Activated T-cell treated with anti-CD3 and anti-CD28 coated beads, Interleukin-2, amount 50 U/mL, for 72 hours (primary cell): ENCODE measurements around the gene TM9SF4. TPM values are rescaled to one million over a fixed set of nuclear protein-coding genes. Genes with fewer than 3 reads are reported as not detected.
"Not testable (repeated sequence)": the region's sequence is repeated elsewhere in the genome, so short reads cannot be mapped to it uniquely, and the experiment has no call there.

Experiments
- ATAC-seq, 2 donors: fragments of 150-1000 bp; cut with Tn5 transposase; replicated peaks in 1 of 2; 2 replicates each; pipeline ENCODE4 v1.10.0; 2021; ENCODE audit warnings: moderate library complexity in 2 of 2, mild to moderate bottlenecking in 1 of 2
- DNase-seq, 2 donors: peaks; one replicate each; pipeline ENCODE4 v3.0.0; 2021 to 2022; ENCODE audit warnings: mixed read lengths in 1 of 2
- H3K27ac Mint-ChIP-seq: one replicate; pipeline ENCODE4 v1.8.0; 2022; ENCODE audit warnings: mild to moderate bottlenecking, moderate library complexity, mixed read lengths
- H3K27me3 Mint-ChIP-seq: one replicate; pipeline ENCODE4 v1.8.0; 2022; ENCODE audit warnings: low read depth, mixed read lengths
- H3K36me3 Mint-ChIP-seq, 2 donors: one replicate each; pipeline ENCODE4 v1.8.0; 2022; ENCODE audit warnings: mixed read lengths in 2 of 2, mild to moderate bottlenecking in 1 of 2; ENCODE audit not compliant: insufficient read depth in 2 of 2
- H3K4me1 Mint-ChIP-seq: one replicate; pipeline ENCODE4 v1.8.0; 2022; ENCODE audit warnings: low read depth, mixed read lengths
- H3K4me3 Mint-ChIP-seq, 2 donors: one replicate each; pipeline ENCODE4 v1.8.0; 2022; ENCODE audit warnings: mild to moderate bottlenecking in 2 of 2, mixed read lengths in 2 of 2, moderate library complexity in 2 of 2
- H3K9me3 Mint-ChIP-seq, 2 donors: one replicate each; pipeline ENCODE4 v1.8.0; 2022; ENCODE audit warnings: mixed read lengths in 2 of 2
- total RNA-seq, 2 donors: library from RNA; stranded (reverse); gene quantifications; one replicate each; pipeline ENCODE4 v1.2.3, GENCODE V29; 2022

The TM9SF4 gene
- total RNA-seq, 2 donors from 2014 or later = 42.9 to 56.7 TPM

DNA sequence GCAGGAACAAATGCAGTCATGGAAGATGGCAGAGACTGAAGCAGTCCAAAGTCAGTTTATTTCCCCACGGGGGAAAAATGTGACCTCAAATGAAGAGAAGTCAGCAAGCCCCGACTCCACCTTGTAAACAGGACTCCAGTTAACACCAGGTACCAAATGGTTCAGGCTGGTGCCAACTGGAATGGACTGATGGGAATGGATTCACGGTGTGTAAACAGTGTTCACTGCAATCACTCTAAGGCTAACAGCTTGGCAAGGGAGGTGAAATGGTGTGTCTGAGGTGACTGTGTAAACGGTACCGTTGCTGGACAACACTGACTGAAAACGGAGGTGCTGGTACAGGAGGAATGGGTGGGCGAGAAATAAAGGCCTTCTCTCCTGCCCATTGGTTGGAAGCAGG is 86.1 kb downstream of the TM9SF4 start:
- ATAC-seq (no peak), DNase-seq (no peak)
- H3K4me3 Mint-ChIP-seq = no peak overlapping the region
- no peaks in the 10 kb centered on the region for H3K9me3 Mint-ChIP-seq
- peaks cover 23 to 42% of the 10 kb centered on the region in 2 donors for H3K36me3 Mint-ChIP-seq
- H3K4me1 Mint-ChIP-seq = peaks cover 90% of the 10 kb centered on the region
- H3K27ac Mint-ChIP-seq = peak overlapping the region; percentile 30
- no peaks in the 10 kb centered on the region for H3K27me3 Mint-ChIP-seq

- H3K9me3 Mint-ChIP-seq, H3K27ac Mint-ChIP-seq, H3K4me3 Mint-ChIP-seq, DNase-seq, H3K27me3 Mint-ChIP-seq, ATAC-seq: not testable (repeated sequence)
- Mint-ChIP-seq H3K36me3 (peaks cover 26 to 51% of the 10 kb centered on the region in 2 donors), H3K4me1 (peaks cover 90% of the 10 kb centered on the region)
Measured at GRCh38 chr20:32196613-32197012, 87.1 kb downstream of the TM9SF4 start.

- not testable (repeated sequence) for DNase-seq, H3K4me3 Mint-ChIP-seq, ATAC-seq, H3K27ac Mint-ChIP-seq, H3K9me3 Mint-ChIP-seq, H3K27me3 Mint-ChIP-seq
- peaks cover 91% of the 10 kb centered on the region for H3K4me1 Mint-ChIP-seq
- H3K36me3 Mint-ChIP-seq = peaks cover 26 to 55% of the 10 kb centered on the region in 2 donors
Measured at GRCh38 chr20:32197136-32197535, 87.6 kb downstream of the TM9SF4 start.

DNA sequence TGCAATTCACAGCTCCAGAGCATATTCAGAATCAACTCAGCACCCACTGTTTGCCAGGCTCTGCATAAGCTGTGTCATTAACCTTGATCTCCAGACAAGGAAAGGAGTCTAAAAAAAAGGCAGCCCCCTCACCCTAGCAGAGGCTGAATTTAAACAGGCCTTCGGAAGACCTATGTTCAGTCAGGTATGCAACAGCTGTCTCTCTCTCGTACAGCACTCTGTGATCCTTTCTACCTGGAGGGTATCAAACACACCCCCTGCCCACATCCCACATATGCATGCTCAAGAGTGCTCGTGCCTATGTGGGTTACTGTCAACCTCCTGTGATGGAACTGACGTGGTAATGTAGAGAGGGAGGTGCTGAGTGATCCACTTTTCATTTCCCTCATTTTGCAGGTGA is 89.5 kb downstream of the TM9SF4 start:
- Mint-ChIP-seq H3K4me1 (peaks cover 92% of the 10 kb centered on the region), H3K27ac (peak overlapping the region; percentile 51), H3K9me3 (no peaks in the 10 kb centered on the region), H3K36me3 (peaks cover 31 to 65% of the 10 kb centered on the region in 2 donors), H3K4me3 (peak overlapping the region; percentile 12 to 69), H3K27me3 (no peaks in the 10 kb centered on the region)
- ATAC-seq (no peak), DNase-seq (no peak)

DNA sequence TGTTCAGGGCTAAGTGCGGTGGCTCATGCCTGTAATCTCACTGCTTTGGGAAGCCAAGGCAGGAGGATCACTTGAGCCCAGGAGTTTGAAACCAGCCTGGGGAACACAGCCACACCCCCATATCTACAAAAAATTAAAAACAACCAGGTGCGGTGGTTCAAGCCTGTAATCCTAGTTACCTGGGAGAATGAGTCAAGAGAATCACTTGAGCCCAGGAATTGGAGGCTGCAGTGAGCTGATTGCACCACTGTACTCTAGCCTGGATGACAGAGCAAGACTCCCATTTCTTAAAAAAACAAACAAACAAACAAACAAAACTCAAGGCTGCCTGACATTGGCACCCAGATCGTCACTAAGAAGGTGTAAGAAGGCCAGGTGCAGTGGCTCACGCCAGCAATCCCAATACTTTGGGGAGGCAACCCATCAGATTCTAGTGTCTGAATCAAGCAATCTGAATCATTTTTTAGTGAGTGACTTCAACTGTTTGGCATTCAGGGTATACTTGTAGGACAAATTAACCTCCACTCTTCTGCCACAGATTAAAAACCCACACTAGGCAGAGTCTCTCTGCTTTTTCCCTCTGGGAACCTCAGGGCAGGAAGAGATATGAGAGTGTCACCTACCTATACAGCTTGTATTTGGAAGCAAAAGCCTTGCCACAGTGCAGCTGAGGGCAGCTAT is 91.9 kb downstream of the TM9SF4 start:
- Mint-ChIP-seq H3K4me1 (peaks cover 88% of the 10 kb centered on the region), H3K9me3 (no peaks in the 10 kb centered on the region), H3K27me3 (no peaks in the 10 kb centered on the region), H3K36me3 (peaks cover 34 to 64% of the 10 kb centered on the region in 2 donors), H3K27ac (peak overlapping the region; percentile 99), H3K4me3 (peak overlapping the region; percentile 92 to 100)
- DNase-seq = no peak
- ATAC-seq = no peak

- ATAC-seq = no peak
- Mint-ChIP-seq H3K36me3 (peaks cover 40 to 69% of the 10 kb centered on the region in 2 donors), H3K27me3 (no peaks in the 10 kb centered on the region), H3K4me1 (peaks cover 86% of the 10 kb centered on the region), H3K27ac (peak overlapping the region; percentile 99), H3K4me3 (peak overlapping the region; percentile 92 to 100), H3K9me3 (no peaks in the 10 kb centered on the region)
- no peak for DNase-seq
Measured at GRCh38 chr20:32201977-32202363, 92.5 kb downstream of the TM9SF4 start.

DNA sequence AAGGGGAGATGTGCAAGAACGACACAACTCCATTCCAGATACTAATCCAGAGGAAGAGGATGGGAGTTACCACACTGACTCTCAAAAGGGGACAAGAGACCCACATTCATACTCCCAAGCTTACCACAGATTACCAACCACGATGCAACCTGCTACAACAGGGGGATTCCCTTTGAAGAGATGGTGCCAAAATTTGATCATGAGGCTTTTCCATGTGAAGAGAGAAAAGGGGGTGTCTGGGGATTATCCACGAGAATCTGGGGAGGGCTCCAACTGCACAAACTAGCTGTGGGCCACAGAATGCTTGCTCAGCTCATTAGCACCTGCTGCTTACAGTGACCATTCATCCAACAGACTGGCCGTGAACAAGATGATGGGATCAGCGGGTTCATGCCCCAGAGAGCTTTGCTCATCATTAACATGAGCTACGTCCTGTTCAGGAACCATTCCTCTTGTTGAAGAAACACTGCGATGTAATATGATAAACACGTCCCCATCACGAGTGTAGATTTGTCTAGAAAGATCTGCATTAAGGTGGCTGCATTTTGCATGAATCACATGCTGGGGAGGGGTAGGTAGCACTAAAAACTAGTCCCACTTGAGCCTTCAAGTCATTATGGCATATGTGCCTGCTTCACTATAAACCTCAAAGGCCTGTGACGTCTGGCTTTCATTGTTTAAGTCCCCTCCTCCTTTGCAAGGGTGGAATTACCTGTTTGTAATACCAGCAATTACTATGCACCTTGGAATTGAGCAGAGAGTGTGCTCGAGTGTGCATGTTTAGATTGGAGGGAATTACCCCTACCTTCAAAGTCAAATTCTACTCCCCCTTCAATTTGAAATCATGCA is 94.1 kb downstream of the TM9SF4 start:
- DNase-seq = peak; percentile 58 to 66
- Mint-ChIP-seq H3K27me3 (no peaks in the 10 kb centered on the region), H3K27ac (peak overlapping the region; percentile 99), H3K36me3 (peaks cover 35 to 59% of the 10 kb centered on the region in 2 donors), H3K4me1 (peaks cover 77% of the 10 kb centered on the region), H3K9me3 (no peaks in the 10 kb centered on the region), H3K4me3 (peak overlapping the region; percentile 92 to 100)
- peak; percentile 62 to 67 for ATAC-seq

GRCh38 chr20:32204205-32205109 is 94.9 kb downstream of the TM9SF4 start:
- Mint-ChIP-seq H3K27ac (peak overlapping the region; percentile 99), H3K9me3 (no peaks in the 10 kb centered on the region), H3K4me1 (peaks cover 77% of the 10 kb centered on the region), H3K27me3 (no peaks in the 10 kb centered on the region), H3K4me3 (peak overlapping the region; percentile 92 to 100), H3K36me3 (peaks cover 37 to 60% of the 10 kb centered on the region in 2 donors)
- ATAC-seq (peak; percentile 74 to 79), DNase-seq (peak; percentile 81 to 85)

DNA sequence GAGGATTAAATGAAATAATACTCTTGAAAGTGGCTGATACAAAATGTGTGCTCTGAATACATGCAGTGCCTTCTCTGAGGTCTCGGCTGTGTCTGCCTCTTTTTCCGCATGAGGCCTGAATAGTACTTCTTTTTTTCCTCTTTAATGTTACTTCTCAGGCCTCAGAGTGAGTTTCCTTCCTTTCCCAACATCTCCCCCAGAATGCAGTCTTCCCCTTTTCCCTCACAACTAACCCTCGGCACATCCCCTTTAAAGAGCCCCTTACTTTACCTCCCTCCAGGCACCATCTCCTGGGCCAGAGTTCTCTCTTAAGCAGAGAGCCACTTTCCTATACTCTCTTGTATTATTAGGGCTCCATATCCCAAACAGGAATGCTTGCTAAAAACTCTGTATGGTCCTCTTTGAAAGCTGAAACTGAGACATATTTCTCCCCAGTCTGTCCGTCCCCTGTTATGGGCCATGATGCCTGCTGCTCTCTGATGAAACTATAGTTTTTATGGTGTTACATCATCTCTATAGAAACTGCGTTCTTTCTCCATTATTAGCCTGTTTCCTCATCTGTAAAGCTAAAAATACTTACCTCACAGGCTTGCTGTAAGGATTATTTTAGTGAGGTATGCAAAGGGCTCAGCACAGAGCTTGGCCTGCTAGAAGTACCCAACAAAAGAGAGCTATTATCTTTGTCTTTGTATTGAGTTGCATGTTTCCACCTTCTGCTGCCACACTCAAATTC is 95.8 kb downstream of the TM9SF4 start:
- peaks cover 38 to 62% of the 10 kb centered on the region in 2 donors for H3K36me3 Mint-ChIP-seq
- H3K27me3 Mint-ChIP-seq = no peaks in the 10 kb centered on the region
- DNase-seq (no peak), ATAC-seq (no peak)
- peak overlapping the region; percentile 99 for H3K27ac Mint-ChIP-seq
- H3K4me1 Mint-ChIP-seq = peaks cover 77% of the 10 kb centered on the region
- H3K4me3 Mint-ChIP-seq = peak overlapping the region; percentile 92 to 100
- no peaks in the 10 kb centered on the region for H3K9me3 Mint-ChIP-seq

DNA sequence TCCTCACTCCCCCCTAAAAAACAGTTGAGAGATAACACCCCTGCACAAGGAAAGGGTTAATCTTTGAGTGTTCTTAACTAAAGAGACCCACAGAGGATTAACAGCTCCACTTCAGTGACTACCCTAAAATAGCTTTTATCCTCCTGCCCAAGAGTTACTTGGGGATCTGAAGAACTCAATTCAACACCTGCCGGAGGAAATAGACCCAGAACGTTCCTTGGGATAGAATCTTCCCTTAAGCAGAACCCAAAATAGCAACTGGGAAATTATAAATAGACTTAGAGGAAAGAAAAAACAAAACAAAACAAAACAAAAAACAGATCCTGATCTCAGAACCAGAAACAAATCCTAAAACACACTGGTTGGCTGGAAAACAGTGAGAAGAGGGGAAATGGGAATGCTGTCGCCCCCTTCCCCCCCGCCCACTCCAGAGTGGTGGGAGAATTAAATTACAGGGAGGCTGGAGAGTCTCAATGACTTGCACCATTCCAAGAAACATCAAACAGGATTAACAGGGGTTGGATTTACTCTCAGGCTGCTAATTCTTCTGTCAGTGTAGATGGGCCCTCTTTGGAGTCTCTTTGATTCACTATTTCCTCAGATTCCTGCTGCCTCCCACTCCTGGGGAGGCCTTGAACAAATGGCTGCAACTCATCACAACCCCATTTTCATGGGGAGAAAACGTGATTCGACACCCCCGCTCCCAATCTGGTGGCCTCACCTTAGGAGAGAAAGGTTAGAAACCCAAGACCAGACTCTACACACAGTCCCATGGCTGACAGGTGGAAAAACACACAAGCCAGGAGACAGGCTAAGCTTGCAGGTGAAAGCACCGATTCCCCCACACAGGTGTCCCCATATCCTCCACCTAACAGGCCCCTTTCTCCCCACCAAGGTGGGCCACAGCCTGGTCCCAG is 96.6 kb downstream of the TM9SF4 start:
- Mint-ChIP-seq H3K4me1 (peaks cover 77% of the 10 kb centered on the region), H3K36me3 (peaks cover 36 to 66% of the 10 kb centered on the region in 2 donors), H3K4me3 (peak overlapping the region; percentile 92 to 100), H3K27ac (peak overlapping the region; percentile 99), H3K27me3 (no peaks in the 10 kb centered on the region), H3K9me3 (no peaks in the 10 kb centered on the region)
- ATAC-seq = no peak
- peak in 1 of 2 donors; percentile 19 for DNase-seq

DNA sequence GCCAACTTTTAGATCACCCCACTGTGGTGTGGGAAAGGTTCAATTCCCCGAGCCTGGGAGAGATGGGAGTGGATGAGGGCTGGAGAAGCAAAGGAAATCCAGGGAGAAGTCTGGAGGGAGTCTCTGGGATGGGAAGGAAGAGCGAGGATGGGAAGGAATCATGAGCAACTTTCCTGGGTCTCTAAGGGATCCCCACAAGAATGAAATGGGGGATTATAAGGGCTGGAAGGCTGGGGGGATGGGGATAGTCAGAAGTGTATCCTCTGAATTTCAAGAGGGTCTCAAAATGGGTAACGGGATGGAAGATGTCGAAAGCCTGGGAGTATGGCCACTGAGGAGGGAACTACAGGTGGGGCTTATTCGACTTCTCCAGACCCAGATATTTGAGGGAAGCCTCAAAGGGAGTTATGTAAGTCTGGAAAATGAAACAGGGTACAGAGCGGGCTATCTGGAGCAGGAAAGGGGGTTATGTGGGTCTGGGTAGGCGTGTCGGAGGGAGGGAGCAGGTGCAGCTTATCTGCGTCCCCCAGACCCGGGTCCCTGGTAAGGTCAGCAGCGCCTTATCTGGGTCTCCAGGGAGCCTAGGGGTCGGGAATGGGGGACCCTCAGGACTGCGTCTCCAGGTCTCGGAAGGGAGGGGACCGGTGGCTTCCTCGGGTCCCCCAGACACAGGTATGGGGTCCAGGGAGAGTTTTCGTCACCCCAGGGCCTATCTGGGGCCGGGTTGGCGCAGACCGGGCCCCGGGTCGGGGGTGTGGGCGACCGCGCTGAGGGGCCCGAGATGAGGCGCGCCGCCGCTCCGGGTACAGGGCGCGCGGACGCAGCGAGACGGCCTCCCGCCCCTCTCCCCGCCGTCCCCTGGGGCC is 97.5 kb downstream of the TM9SF4 start:
- Mint-ChIP-seq H3K27me3 (no peaks in the 10 kb centered on the region), H3K27ac (peak overlapping the region; percentile 99), H3K4me1 (peaks cover 77% of the 10 kb centered on the region), H3K36me3 (peaks cover 40 to 64% of the 10 kb centered on the region in 2 donors), H3K4me3 (peak overlapping the region; percentile 92 to 100), H3K9me3 (no peaks in the 10 kb centered on the region)
- DNase-seq (peak; percentile 33 to 34), ATAC-seq (peak in 1 of 2 donors; percentile 1)
